Neural progenitor cell (in vitro differentiated cells): ENCODE data around the gene FKRP. TPM values are rescaled to one million over a fixed set of nuclear protein-coding genes. Genes with fewer than 3 reads are reported as not detected.
A peak's percentile ranks its signal among the peaks of the same experiment; 100 is the strongest.

Experiments
- DNase-seq: peaks from one replicate; pipeline ENCODE4 v3.0.0-alpha.2; 2016; ENCODE audit warnings: low spot score
- H2AFZ ChIP-seq: fragments of 200-600 bp; sonication (generic); replicated peaks from 2 replicates; pipeline ENCODE4 v1.6.1; 2016; ENCODE audit warnings: antibody characterized with exemption
- H3F3A ChIP-seq: fragments of 200-600 bp; sonication (generic); 2 replicates; pipeline ENCODE4 v1.6.1; 2016; ENCODE audit warnings: antibody characterized with exemption, low read depth
- H3K27ac ChIP-seq: fragments of 200-600 bp; sonication (generic); 2 replicates; pipeline ENCODE4 v1.5.1; 2016; ENCODE audit warnings: mild to moderate bottlenecking
- H3K27me3 ChIP-seq: fragments of 200-600 bp; sonication (generic); 2 replicates; pipeline ENCODE4 v1.6.1; 2016; ENCODE audit warnings: mild to moderate bottlenecking, moderate library complexity
- H3K36me3 ChIP-seq: fragments of 200-600 bp; sonication (generic); 2 replicates; pipeline ENCODE4 v1.5.1; 2016
- H3K4me1 ChIP-seq: fragments of 200-600 bp; sonication (generic); 2 replicates; pipeline ENCODE4 v1.6.1; 2016; ENCODE audit warnings: mixed run types
- H3K4me2 ChIP-seq: fragments of 200-600 bp; sonication (generic); 2 replicates; pipeline ENCODE4 v1.6.1; 2016
- H3K4me3 ChIP-seq: fragments of 200-600 bp; sonication (generic); 2 replicates; pipeline ENCODE4 v1.5.1; 2016
- H3K79me2 ChIP-seq: fragments of 200-600 bp; sonication (generic); 2 replicates; pipeline ENCODE4 v1.6.1; 2016; ENCODE audit warnings: low read depth
- H3K9ac ChIP-seq: fragments of 200-600 bp; sonication (generic); 2 replicates; pipeline ENCODE4 v1.6.1; 2016
- H3K9me3 ChIP-seq: fragments of 200-600 bp; sonication (generic); 2 replicates; pipeline ENCODE4 v1.5.1; 2016; ENCODE audit warnings: low read depth
- H4K20me1 ChIP-seq: fragments of 200-600 bp; sonication (generic); 2 replicates; pipeline ENCODE4 v1.6.1; 2016; ENCODE audit warnings: low read depth
- H3K27ac Mint-ChIP-seq: 3 replicates; pipeline ENCODE4 v1.8.0; 2021; ENCODE audit warnings: mixed read lengths
- H3K27me3 Mint-ChIP-seq: 2 replicates; pipeline ENCODE4 v1.8.0; 2022; ENCODE audit warnings: low read depth, mild to moderate bottlenecking, inconsistent platforms, moderate library complexity, mixed read lengths; ENCODE audit not compliant: insufficient read depth
- H3K36me3 Mint-ChIP-seq: 3 replicates; pipeline ENCODE4 v1.8.0; 2021; ENCODE audit warnings: mixed read lengths
- H3K4me1 Mint-ChIP-seq: 3 replicates; pipeline ENCODE4 v1.8.0; 2021; ENCODE audit warnings: mixed read lengths
- H3K4me3 Mint-ChIP-seq: 3 replicates; pipeline ENCODE4 v1.8.0; 2021; ENCODE audit warnings: mild to moderate bottlenecking, moderate library complexity, mixed read lengths
- H3K9me3 Mint-ChIP-seq: 3 replicates; pipeline ENCODE4 v1.8.0; 2020; ENCODE audit warnings: mixed read lengths
- EZH2 ChIP-seq: fragments of 200-600 bp; sonication (generic); IDR thresholded peaks from 2 replicates; pipeline ENCODE4 v1.6.1; 2017; ENCODE audit warnings: antibody characterized with exemption, mild to moderate bottlenecking, moderate library complexity
- EZH2phosphoT487 ChIP-seq: fragments of 200-600 bp; sonication (generic); IDR thresholded peaks from 2 replicates; pipeline ENCODE4 v1.6.1; 2017; ENCODE audit warnings: antibody characterized with exemption
- total RNA-seq: library from RNA; depleted of rRNA; stranded (reverse); fragments of >200 nt; gene quantifications from 2 replicates; pipeline ENCODE4 v1.2.3, GENCODE V29; 2015; ENCODE audit warnings: low replicate concordance
- TF ChIP-seq, protein P1 (sequence below): fragments of 200-600 bp; sonication (generic); IDR thresholded peaks from 2 replicates; pipeline ENCODE4 v1.5.1; 2017; ENCODE audit warnings: antibody characterized with exemption, mild to moderate bottlenecking

The FKRP gene
- total RNA-seq, 1 donor from 2014 or later, result 18.6 TPM

- Mint-ChIP-seq H3K27ac (peak overlapping the region; percentile 50), H3K36me3 (peaks cover 16% of the 10 kb centered on the region), H3K4me1 (peaks cover 41% of the 10 kb centered on the region), H3K4me3 (peak overlapping the region; percentile 78), H3K9me3 (no peaks in the 10 kb centered on the region), H3K27me3 (peaks cover 2% of the 10 kb centered on the region)
- no peak overlapping the region for H2AFZ ChIP-seq
- peaks cover 20% of the 10 kb centered on the region for H3K4me1 ChIP-seq
- H3K9ac ChIP-seq, result no peak overlapping the region
- peaks cover 13% of the 10 kb centered on the region for H3F3A ChIP-seq
- H3K27ac ChIP-seq, result no peak overlapping the region
- H3K79me2 ChIP-seq, result peaks cover 64% of the 10 kb centered on the region
- peaks cover 46% of the 10 kb centered on the region for H4K20me1 ChIP-seq
- H3K4me3 ChIP-seq, result no peak overlapping the region
- TF ChIP-seq, protein P1, sequence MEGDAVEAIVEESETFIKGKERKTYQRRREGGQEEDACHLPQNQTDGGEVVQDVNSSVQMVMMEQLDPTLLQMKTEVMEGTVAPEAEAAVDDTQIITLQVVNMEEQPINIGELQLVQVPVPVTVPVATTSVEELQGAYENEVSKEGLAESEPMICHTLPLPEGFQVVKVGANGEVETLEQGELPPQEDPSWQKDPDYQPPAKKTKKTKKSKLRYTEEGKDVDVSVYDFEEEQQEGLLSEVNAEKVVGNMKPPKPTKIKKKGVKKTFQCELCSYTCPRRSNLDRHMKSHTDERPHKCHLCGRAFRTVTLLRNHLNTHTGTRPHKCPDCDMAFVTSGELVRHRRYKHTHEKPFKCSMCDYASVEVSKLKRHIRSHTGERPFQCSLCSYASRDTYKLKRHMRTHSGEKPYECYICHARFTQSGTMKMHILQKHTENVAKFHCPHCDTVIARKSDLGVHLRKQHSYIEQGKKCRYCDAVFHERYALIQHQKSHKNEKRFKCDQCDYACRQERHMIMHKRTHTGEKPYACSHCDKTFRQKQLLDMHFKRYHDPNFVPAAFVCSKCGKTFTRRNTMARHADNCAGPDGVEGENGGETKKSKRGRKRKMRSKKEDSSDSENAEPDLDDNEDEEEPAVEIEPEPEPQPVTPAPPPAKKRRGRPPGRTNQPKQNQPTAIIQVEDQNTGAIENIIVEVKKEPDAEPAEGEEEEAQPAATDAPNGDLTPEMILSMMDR, result no peak
- TF ChIP-seq EZH2 (no peak), EZH2phosphoT487 (no peak)
- H3K4me2 ChIP-seq, result no peak overlapping the region
- H3K36me3 ChIP-seq, result no peaks in the 10 kb centered on the region
- DNase-seq, result no peak
- no peaks in the 10 kb centered on the region for H3K27me3 ChIP-seq
- no peaks in the 10 kb centered on the region for H3K9me3 ChIP-seq
These were observed 36.6 kb downstream of the FKRP start for GRCh38 chr19:46782355-46783019.

DNA sequence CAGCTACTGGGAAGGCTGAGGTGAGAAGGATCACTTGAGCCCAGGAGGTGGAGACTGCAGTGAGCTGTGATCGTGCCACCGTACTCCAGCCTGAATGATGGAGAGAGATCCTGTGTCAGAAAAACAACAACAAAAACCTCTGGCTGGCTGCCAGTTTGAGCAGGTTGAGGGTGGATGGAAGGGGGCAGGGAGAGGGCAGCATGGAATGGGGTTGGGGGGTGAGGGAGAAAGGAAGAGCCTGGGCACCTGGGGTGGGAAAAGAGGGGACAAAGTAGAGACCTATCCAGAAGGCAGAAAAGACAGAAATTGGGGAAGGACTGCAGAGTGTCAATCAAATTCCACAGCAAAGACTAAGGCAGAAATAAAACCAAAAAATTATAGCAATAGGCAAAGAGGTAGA is 37.8 kb downstream of the FKRP start:
- Mint-ChIP-seq H3K27me3 (peaks cover 4% of the 10 kb centered on the region), H3K4me1 (peaks cover 41% of the 10 kb centered on the region), H3K36me3 (peaks cover 10% of the 10 kb centered on the region), H3K9me3 (no peaks in the 10 kb centered on the region), H3K4me3 (peak overlapping the region; percentile 77), H3K27ac (peak overlapping the region; percentile 94)
- H3K4me3 ChIP-seq, result peak overlapping the region; percentile 53
- no peak for DNase-seq
- H3K36me3 ChIP-seq, result no peaks in the 10 kb centered on the region
- H3K27me3 ChIP-seq, result no peaks in the 10 kb centered on the region
- H3K4me1 ChIP-seq, result peaks cover 20% of the 10 kb centered on the region
- H4K20me1 ChIP-seq, result peaks cover 50% of the 10 kb centered on the region
- TF ChIP-seq EZH2phosphoT487 (no peak), EZH2 (no peak)
- TF ChIP-seq, protein P1, result no peak
- no peak overlapping the region for H3K9ac ChIP-seq
- H3K9me3 ChIP-seq, result no peaks in the 10 kb centered on the region
- H2AFZ ChIP-seq, result no peak overlapping the region
- no peak overlapping the region for H3K27ac ChIP-seq
- peaks cover 72% of the 10 kb centered on the region for H3K79me2 ChIP-seq
- H3K4me2 ChIP-seq, result peak overlapping the region; percentile 78
- peaks cover 13% of the 10 kb centered on the region for H3F3A ChIP-seq

DNA sequence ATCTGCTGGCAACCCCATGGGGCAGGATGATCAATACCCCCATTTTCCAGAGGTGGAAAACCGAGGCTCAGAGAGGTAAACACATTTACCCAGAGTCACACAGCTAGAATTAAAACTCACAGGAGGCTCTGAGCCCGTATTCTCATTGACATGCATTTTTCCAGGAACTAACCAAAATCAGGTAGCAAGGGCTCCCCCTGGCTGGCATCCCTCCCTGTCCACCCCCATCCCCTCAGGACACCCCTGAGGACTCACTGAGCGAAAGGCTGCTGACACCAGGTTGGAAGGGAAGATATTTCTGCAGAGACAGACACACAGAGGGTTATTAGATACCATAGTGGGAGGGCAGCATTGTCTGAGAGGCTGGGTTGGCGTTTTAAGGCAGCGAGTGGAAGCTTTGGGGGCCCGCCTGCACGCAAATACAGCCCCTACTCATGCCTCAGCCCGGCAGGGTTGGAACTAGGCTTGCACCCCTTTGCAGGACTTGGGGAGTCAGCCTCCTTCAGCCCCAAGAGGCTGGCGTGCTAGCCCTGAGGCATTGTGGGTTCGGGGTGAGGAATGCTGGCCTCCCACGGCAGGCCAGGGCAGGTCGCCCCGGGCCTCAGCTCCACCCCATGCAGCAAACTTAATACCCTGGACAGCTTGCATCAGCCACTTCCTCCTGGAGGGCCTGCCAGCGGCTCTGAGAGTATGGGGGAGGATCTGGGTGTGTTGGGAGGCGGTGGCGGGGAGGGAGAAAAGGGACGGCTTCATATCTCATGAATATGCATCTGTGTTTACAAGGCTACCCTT is 38.6 kb downstream of the FKRP start:
- peak overlapping the region; percentile 78 for H3K4me2 ChIP-seq
- H4K20me1 ChIP-seq, result peaks cover 50% of the 10 kb centered on the region
- Mint-ChIP-seq H3K4me3 (peak overlapping the region; percentile 77), H3K27ac (peak overlapping the region; percentile 94), H3K9me3 (no peaks in the 10 kb centered on the region), H3K4me1 (peaks cover 41% of the 10 kb centered on the region), H3K27me3 (peaks cover 4% of the 10 kb centered on the region), H3K36me3 (peaks cover 8% of the 10 kb centered on the region)
- no peak overlapping the region for H2AFZ ChIP-seq
- peaks cover 72% of the 10 kb centered on the region for H3K79me2 ChIP-seq
- H3K36me3 ChIP-seq, result no peaks in the 10 kb centered on the region
- peak overlapping the region; percentile 53 for H3K4me3 ChIP-seq
- H3K9ac ChIP-seq, result no peak overlapping the region
- peaks cover 20% of the 10 kb centered on the region for H3K4me1 ChIP-seq
- H3K9me3 ChIP-seq, result no peaks in the 10 kb centered on the region
- H3K27me3 ChIP-seq, result peaks cover 6% of the 10 kb centered on the region
- H3F3A ChIP-seq, result peaks cover 20% of the 10 kb centered on the region
- peak; percentile 74 for DNase-seq
- TF ChIP-seq EZH2, result no peak
- TF ChIP-seq, protein P1, result peak; percentile 56
- peak overlapping the region; percentile 14 for H3K27ac ChIP-seq
